SU-DHL-6 (cell line): ENCODE measurements around the gene ENOX2.

ENCODE experiments used
- EZH2phosphoT487 ChIP-seq: fragments of 200-600 bp; sonication (generic), shearing (Covaris generic); conservative IDR thresholded peaks from 2 replicates; pipeline ENCODE4 v1.6.1; 2018; ENCODE audit warnings: mild to moderate bottlenecking, antibody characterized with exemption, low read length, moderate library complexity, mixed read lengths
- TF ChIP-seq, protein P1 (sequence below): fragments of 200-600 bp; sonication (generic); IDR thresholded peaks from one replicate; pipeline ENCODE4 v1.5.1; 2017; ENCODE audit warnings: antibody characterized with exemption, mild to moderate bottlenecking, low read length, moderate library complexity; ENCODE audit not compliant: insufficient read depth, poor library complexity, severe bottlenecking

DNA sequence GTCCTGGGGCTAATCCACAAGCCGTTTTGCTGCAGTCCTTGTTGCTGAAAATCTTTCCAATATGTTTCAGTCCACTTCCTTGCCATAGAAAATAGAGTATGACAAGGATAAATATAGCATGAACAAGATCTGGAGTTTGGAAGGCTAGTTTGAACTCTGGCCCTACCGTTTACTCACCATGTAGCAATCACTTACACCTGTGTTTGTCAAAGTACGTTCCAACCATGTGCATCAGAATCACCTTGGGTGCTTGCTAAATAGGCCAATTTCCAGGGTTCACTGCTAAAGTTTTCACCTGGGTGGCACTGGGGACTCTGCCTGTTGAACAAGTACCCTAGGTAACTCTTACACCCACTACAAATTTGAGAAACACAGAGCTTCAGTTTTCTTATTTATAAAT lies 188.9 kb downstream of the ENOX2 start:
- TF ChIP-seq, protein P1, sequence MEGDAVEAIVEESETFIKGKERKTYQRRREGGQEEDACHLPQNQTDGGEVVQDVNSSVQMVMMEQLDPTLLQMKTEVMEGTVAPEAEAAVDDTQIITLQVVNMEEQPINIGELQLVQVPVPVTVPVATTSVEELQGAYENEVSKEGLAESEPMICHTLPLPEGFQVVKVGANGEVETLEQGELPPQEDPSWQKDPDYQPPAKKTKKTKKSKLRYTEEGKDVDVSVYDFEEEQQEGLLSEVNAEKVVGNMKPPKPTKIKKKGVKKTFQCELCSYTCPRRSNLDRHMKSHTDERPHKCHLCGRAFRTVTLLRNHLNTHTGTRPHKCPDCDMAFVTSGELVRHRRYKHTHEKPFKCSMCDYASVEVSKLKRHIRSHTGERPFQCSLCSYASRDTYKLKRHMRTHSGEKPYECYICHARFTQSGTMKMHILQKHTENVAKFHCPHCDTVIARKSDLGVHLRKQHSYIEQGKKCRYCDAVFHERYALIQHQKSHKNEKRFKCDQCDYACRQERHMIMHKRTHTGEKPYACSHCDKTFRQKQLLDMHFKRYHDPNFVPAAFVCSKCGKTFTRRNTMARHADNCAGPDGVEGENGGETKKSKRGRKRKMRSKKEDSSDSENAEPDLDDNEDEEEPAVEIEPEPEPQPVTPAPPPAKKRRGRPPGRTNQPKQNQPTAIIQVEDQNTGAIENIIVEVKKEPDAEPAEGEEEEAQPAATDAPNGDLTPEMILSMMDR, result no peak
- no peak for TF ChIP-seq EZH2phosphoT487
